Stimulated activated CD4-positive, alpha-beta T cell treated with anti-CD3 and anti-CD28 coated beads, Interleukin-12 subunit alpha, Interleukin-12 subunit beta, amount 100 ng/mL, for 24 hours (primary cell): ENCODE measurements around the gene PM20D1.
"Not testable (repeated sequence)": the region's sequence is repeated elsewhere in the genome, so short reads cannot be mapped to it uniquely, and the experiment has no call there.

Source experiments
- DNase-seq, 2 experiments: peaks; one replicate each; pipeline ENCODE4 v3.0.0-alpha.2; 2020; ENCODE audit warnings: low read depth in 2 of 2

Gene PM20D1

GRCh38 chr1:205840146-205840923 lies 9.6 kb downstream of the PM20D1 start:
- DNase-seq: no peak

GRCh38 chr1:205837382-205837970 lies 12.5 kb downstream of the PM20D1 start:
- DNase-seq: no peak

- DNase-seq: no peak
Observed at GRCh38 chr1:205834751-205835150, 15.2 kb downstream of the PM20D1 start.

GRCh38 chr1:205832326-205832751 lies 17.6 kb downstream of the PM20D1 start:
- DNase-seq: no peak

GRCh38 chr1:205827623-205828022 lies 22.3 kb downstream of the PM20D1 start:
- DNase-seq: no peak

GRCh38 chr1:205826995-205827394 lies 22.9 kb downstream of the PM20D1 start:
- no peak for DNase-seq

- no peak for DNase-seq
Observed at GRCh38 chr1:205826016-205826806, 23.7 kb downstream of the PM20D1 start.

GRCh38 chr1:205824180-205824579 lies 25.8 kb downstream of the PM20D1 start:
- DNase-seq: no peak

- DNase-seq: not testable (repeated sequence)
Observed at GRCh38 chr1:205823260-205823659, 26.7 kb downstream of the PM20D1 start.

- no peak for DNase-seq
Observed at GRCh38 chr1:205822397-205822796, 27.5 kb downstream of the PM20D1 start.

GRCh38 chr1:205817988-205818387 lies 31.9 kb downstream of the PM20D1 start:
- DNase-seq: no peak

GRCh38 chr1:205817364-205817763 lies 32.6 kb downstream of the PM20D1 start:
- no peak for DNase-seq

- DNase-seq: no peak
Observed at GRCh38 chr1:205813755-205814058, 36.2 kb downstream of the PM20D1 start.

GRCh38 chr1:205812878-205813754 lies 36.8 kb downstream of the PM20D1 start, which contains the start of gene SLC41A1:
SLC41A1 (minus strand) TSS chr1:205813198; CDS start chr1:205810441, 2,757 bp downstream.
- DNase-seq: peak; percentile 86 to 87

GRCh38 chr1:205812271-205812877 lies 37.6 kb downstream of the PM20D1 start:
- DNase-seq: no peak

- DNase-seq: no peak
Observed at GRCh38 chr1:205811660-205812059, 38.3 kb downstream of the PM20D1 start.

- DNase-seq: no peak
Observed at GRCh38 chr1:205810448-205811157, 39.3 kb downstream of the PM20D1 start.

GRCh38 chr1:205809942-205810345 lies 40.0 kb downstream of the PM20D1 start:
- DNase-seq: no peak

- DNase-seq: no peak
Observed at GRCh38 chr1:205809469-205809868, 40.5 kb downstream of the PM20D1 start.

GRCh38 chr1:205805082-205805711 lies 44.7 kb downstream of the PM20D1 start:
- peak in 1 of 2 experiments; percentile 61 for DNase-seq
